Adipocyte (in vitro differentiated cells): ENCODE measurements around the gene USP15.
"Not testable (repeated sequence)": the region's sequence is repeated elsewhere in the genome, so short reads cannot be mapped to it uniquely, and the experiment has no call there.

Experiments
- DNase-seq: peaks from one replicate; pipeline ENCODE4 v3.0.0-alpha.2; 2015; ENCODE audit warnings: low read depth
- H3K27me3 ChIP-seq: replicated peaks from 2 replicates; pipeline ENCODE4 v1.7.0; 2013; ENCODE audit warnings: mild to moderate bottlenecking, low read length, moderate library complexity; ENCODE audit not compliant: control insufficient read depth, insufficient read depth
- H3K36me3 ChIP-seq: 2 replicates; pipeline ENCODE4 v1.7.0; 2013; ENCODE audit warnings: low read length, mild to moderate bottlenecking, moderate library complexity; ENCODE audit not compliant: control insufficient read depth, insufficient read depth, severe bottlenecking
- H3K4me1 ChIP-seq: 2 replicates; pipeline ENCODE4 v1.7.0; 2013; ENCODE audit warnings: mild to moderate bottlenecking, low read length, moderate library complexity; ENCODE audit not compliant: control insufficient read depth, insufficient read depth
- H3K4me3 ChIP-seq: 2 replicates; pipeline ENCODE4 v1.7.0; 2013; ENCODE audit warnings: mild to moderate bottlenecking, low read length, moderate library complexity
- H3K9ac ChIP-seq: 2 replicates; pipeline ENCODE4 v1.7.0; 2013; ENCODE audit warnings: mild to moderate bottlenecking, low read length, moderate library complexity
- H3K9me3 ChIP-seq: 2 replicates; pipeline ENCODE4 v1.7.0; 2013; ENCODE audit warnings: mild to moderate bottlenecking, low read length, moderate library complexity; ENCODE audit not compliant: control insufficient read depth

The USP15 gene

DNA sequence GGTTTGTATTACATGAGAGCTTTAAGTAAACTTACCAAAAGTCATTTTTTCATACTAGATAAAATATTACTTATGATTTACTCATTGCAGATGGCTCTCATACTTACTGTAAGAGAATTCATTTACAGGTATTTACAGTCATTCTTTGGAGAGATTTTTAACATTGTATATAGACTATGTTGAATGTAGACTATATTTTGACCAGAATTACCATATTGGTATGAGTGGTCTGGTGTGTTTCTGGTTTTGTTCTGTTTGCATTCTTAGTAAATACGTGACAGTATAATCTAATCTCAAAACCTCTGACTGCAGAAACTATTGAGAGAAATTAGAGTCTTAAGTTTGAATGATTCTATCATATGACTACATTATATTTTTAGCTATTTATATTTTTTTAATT, 91.1 kb downstream of the USP15 start:
- Histone ChIP-seq H3K36me3 (peaks cover 21% of the 10 kb centered on the region), H3K4me3 (no peak overlapping the region), H3K9ac (no peak overlapping the region), H3K27me3 (no peaks in the 10 kb centered on the region), H3K9me3 (no peaks in the 10 kb centered on the region), H3K4me1 (peaks cover 7% of the 10 kb centered on the region)
- no peak for DNase-seq

DNA sequence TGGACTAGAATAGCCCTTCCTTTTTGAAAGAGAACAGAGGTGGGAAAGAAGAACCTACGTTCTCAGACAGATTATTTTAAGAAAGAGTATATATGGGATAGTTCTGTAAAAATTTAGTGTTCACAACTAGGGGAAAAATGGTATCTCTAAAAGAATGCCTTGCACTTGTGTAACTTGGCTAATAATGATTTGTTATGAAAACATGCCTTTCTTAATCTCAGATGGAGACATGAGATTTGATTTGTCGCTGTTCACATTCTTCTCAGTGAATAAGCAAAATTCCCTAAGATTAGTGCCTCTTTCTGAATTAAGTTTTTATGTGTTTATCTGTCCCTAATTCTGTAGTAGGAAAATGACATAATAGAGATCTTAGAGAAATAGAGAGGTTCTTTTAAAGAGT, 100.8 kb downstream of the USP15 start:
- peaks cover 43% of the 10 kb centered on the region for H3K36me3 ChIP-seq
- H3K9ac ChIP-seq = no peak overlapping the region
- no peak overlapping the region for H3K4me3 ChIP-seq
- no peaks in the 10 kb centered on the region for H3K27me3 ChIP-seq
- H3K4me1 ChIP-seq = peaks cover 4% of the 10 kb centered on the region
- no peaks in the 10 kb centered on the region for H3K9me3 ChIP-seq
- peak; percentile 28 for DNase-seq

DNA sequence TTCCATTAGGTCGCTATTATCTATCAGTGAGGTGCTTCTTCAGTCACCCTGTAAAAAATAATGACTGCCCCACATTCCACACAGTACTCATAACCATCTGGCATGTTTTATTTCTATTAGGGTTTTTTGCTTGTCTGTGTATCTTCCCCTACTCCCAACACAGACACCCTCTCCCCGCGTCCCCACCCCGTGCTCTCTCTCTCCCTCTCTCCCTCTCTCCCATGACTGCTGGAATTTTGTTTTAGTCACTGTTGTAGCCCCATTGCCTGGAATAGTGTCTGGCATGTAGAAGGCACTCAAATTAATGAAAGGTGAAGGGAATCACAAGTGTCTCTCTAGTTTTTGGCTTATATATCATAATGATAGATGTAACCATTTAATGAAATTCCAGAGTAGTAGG, 103.3 kb downstream of the USP15 start:
- H3K9ac ChIP-seq = no peak overlapping the region
- no peak overlapping the region for H3K4me3 ChIP-seq
- no peaks in the 10 kb centered on the region for H3K9me3 ChIP-seq
- no peaks in the 10 kb centered on the region for H3K27me3 ChIP-seq
- no peak for DNase-seq
- H3K4me1 ChIP-seq = peaks cover 4% of the 10 kb centered on the region
- peaks cover 19% of the 10 kb centered on the region for H3K36me3 ChIP-seq

DNA sequence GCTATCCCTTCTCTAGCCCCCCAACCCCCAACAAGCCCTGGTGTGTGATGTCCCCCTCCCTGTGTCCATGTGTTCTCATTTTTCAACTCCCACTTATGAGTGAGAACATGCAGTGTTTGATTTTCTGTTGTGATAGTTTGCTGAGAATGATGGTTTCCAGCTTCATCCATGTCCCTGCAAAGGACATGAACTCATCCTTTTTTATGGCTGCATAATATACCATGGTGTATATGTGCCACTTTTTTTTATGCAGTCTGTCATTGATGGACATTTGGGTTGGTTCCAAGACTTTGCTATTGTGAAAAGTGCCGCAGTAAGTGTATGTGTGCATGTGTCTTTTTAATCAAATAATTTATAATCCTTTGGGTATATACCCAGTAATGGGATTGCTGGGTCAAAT, 104.5 kb downstream of the USP15 start:
- not testable (repeated sequence) for H3K9ac ChIP-seq, DNase-seq, H3K36me3 ChIP-seq, H3K9me3 ChIP-seq, H3K4me3 ChIP-seq, H3K4me1 ChIP-seq, H3K27me3 ChIP-seq

DNA sequence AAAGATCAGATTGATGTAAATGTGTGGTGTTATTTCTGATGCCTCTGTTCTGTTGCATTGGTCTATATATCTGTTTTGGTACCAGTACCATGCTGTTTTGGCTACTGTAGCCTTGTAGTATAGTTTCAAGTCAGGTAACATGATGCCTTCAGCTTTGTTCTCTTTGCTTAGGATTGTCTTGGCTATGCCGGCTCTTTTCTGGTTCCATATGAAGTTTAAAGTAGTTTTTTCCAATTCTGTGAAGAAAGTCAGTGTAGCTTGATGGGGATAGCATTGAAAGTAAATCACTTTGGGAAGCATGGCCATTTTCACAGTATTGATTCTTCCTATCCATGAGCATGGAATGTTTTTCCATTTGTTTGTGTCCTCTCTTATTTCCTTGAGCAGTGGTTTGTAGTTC, 105.6 kb downstream of the USP15 start:
- not testable (repeated sequence) for DNase-seq, H3K9ac ChIP-seq, H3K9me3 ChIP-seq, H3K4me1 ChIP-seq, H3K36me3 ChIP-seq, H3K4me3 ChIP-seq, H3K27me3 ChIP-seq

DNA sequence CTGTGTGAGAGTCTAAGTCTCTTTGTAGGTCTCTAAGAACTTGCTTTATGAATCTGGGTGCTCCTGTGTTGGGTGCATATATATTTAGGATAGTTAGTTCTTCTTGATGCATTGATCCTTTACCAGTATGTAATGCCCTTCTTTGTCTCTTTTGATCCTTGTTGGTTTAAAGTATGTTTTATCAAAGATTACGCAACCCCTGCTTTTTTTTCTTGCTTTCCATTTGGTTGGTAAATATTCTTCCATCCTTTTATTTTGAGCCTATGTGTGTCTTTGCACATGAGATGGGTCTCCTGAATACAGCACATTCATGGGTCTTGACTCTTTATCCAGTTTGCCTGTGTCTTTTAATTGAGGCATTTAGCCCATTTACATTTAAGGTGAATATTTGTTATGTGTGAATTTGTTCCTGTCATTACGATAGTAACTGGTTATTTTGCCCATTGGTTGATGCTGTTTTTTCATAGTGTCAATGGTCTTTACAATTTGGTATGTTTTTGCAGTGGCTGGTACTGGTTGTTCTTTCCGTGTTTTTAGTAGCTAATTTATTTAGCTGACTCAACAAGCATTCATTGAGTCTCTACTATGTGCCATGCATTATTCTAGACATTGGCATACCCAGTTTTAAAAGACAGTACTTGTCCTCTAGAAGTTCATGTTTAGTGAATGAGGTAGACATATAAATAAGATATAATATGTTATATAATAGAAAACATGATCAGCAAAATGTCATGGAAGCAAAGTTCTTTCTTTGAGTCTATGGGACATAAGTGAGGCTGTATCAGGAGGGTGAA, 108.4 kb downstream of the USP15 start:
- not testable (repeated sequence) for H3K9me3 ChIP-seq, H3K4me3 ChIP-seq, H3K36me3 ChIP-seq, H3K4me1 ChIP-seq, H3K9ac ChIP-seq, H3K27me3 ChIP-seq, DNase-seq

DNA sequence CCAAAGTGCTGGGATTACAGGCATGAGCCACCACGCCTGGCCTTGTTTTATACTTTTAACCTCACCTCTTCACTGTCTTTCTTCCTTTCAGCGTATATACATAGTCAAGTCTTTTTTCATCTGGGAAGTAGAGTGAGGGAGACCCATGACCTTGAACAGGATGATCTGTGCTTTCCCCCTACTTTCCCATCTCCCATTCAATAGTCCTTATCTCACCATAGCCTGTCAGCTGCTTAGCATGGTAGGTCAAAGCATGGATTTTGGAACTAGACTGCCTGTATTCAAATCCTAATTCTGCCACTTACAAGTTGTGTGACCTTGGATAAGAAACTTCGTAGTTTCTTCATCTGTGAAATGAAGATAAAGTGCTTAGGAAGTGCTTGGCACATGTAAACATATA, 110.0 kb downstream of the USP15 start:
- Histone ChIP-seq H3K4me1 (peaks cover 10% of the 10 kb centered on the region), H3K4me3 (no peak overlapping the region), H3K36me3 (no peaks in the 10 kb centered on the region), H3K9me3 (no peaks in the 10 kb centered on the region), H3K9ac (no peak overlapping the region), H3K27me3 (no peaks in the 10 kb centered on the region)
- no peak for DNase-seq

DNA sequence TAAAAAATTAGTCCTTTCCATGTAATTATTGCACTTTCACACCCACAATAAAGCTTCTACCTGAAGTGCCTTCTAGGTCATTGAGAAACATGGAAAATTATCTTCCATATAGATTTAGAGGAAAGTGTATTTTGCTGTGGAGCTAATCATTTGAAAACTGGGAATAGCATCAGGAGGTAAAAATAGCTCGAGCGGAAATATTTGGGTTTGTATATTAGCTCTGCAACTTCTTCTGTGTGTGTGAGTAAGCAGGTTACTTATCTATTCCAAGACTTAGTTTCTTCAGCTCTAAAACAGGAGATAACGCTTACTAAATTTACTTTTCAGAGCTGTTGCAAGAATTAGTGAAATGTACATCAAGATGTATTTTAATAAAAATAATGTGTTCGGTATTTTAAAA, 111.5 kb downstream of the USP15 start:
- DNase-seq = no peak
- no peak overlapping the region for H3K4me3 ChIP-seq
- H3K9me3 ChIP-seq = no peaks in the 10 kb centered on the region
- H3K36me3 ChIP-seq = no peaks in the 10 kb centered on the region
- H3K27me3 ChIP-seq = no peaks in the 10 kb centered on the region
- no peak overlapping the region for H3K9ac ChIP-seq
- peaks cover 10% of the 10 kb centered on the region for H3K4me1 ChIP-seq

DNA sequence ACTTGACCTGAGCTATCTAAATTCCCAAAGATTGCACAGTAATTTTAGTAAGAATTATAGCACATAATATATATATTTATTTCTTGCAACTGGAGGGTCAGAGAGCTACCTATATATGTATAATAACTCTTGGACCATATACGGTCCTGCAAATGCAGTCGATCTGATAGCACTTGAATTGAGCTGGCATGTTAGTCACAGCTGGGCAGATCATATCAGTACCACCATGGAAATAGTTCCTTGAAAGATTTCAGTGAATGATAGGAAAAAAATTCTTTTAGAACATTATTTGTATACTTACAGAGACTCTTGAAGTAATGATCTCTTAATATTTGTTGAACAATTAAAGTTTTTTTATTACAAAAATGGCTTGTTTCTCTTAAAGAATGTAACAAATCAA, 111.9 kb downstream of the USP15 start:
- Histone ChIP-seq H3K4me3 (no peak overlapping the region), H3K9me3 (no peaks in the 10 kb centered on the region), H3K4me1 (peaks cover 10% of the 10 kb centered on the region), H3K36me3 (no peaks in the 10 kb centered on the region), H3K27me3 (no peaks in the 10 kb centered on the region), H3K9ac (no peak overlapping the region)
- no peak for DNase-seq

DNA sequence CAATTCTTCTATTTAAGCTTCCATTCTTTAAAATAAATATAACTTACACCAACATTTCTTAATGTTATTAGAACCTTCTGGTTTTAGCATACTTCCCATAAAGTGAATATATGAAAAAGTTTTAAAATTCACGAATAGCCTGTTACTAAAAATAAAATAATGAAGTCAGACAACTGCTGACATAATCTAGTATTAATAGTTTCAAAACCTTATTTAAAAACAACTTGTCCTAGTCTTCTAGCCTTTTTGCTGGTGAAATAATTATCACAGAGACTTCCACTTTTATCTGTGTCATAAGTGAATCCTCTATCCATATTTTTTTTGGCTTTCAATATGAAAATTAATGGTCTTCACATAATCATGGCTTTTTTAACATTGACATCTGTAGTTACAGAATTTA, 112.6 kb downstream of the USP15 start:
- DNase-seq = no peak
- Histone ChIP-seq H3K9ac (peak overlapping the region; percentile 20), H3K36me3 (no peaks in the 10 kb centered on the region), H3K4me1 (peaks cover 10% of the 10 kb centered on the region), H3K27me3 (no peaks in the 10 kb centered on the region), H3K4me3 (no peak overlapping the region), H3K9me3 (no peaks in the 10 kb centered on the region)

DNA sequence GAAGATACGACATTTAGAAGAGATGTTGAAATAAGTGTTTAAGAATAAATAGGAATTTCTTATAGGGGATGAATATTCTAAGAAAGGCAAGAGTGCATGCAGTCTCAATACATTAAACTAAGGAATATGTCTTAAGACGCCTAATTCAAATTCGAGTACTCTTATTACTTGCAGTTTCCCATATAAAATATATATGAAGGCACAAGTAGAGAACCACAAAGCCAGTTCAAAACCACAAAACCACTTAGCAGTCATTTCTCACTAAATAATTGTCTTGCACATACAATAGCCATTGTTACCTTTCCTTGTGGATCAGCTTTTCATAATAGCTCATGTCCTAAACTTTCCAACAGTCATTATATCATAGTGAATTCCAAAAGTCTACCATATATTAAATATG, 115.4 kb downstream of the USP15 start:
- peaks cover 24% of the 10 kb centered on the region for H3K4me1 ChIP-seq
- no peak overlapping the region for H3K4me3 ChIP-seq
- no peak for DNase-seq

More for the DNA sequence above, 115.4 kb downstream of the USP15 start:
- H3K36me3 ChIP-seq = no peaks in the 10 kb centered on the region
- H3K27me3 ChIP-seq = no peaks in the 10 kb centered on the region
- H3K9me3 ChIP-seq = no peaks in the 10 kb centered on the region
- H3K9ac ChIP-seq = no peak overlapping the region
